ENCODE results near the gene TEKT2. TPM values are rescaled to one million over a fixed set of nuclear protein-coding genes. Genes with fewer than 3 reads are reported as not detected.

Gene TEKT2
- total RNA-seq, 1 donor from 2014 or later: 10.6 TPM

- FAIRE-seq: no peak
- peak in 1 of 2 donors; percentile 9 for DNase-seq (ENCODE audit: low spot score in 2 of 2)
These were observed 2.8 kb downstream of the TEKT2 start for GRCh38 chr1:36086529-36087232.

- DNase-seq (ENCODE audit: low spot score in 2 of 2): peak in 1 of 2 donors; percentile 29
- FAIRE-seq: no peak
These were observed 3.6 kb downstream of the TEKT2 start for GRCh38 chr1:36087233-36088123.

- FAIRE-seq (no peak), DNase-seq (ENCODE audit: low spot score in 2 of 2) (no peak)
These were observed 4.3 kb downstream of the TEKT2 start for GRCh38 chr1:36088265-36088576.

- FAIRE-seq (no peak), DNase-seq (ENCODE audit: low spot score in 2 of 2) (peak; percentile 94)
These were observed 4.9 kb downstream of the TEKT2 start, which contains the start of gene ADPRS for GRCh38 chr1:36088577-36089392. Gene ADPRS (plus strand): TSS chr1:36088892. CDS start chr1:36088905, 13 bp downstream.

- FAIRE-seq: no peak
- DNase-seq (ENCODE audit: low spot score in 2 of 2): peak in 1 of 2 donors; percentile 13
These were observed 5.7 kb downstream of the TEKT2 start for GRCh38 chr1:36089393-36090121.

- no peak for DNase-seq (ENCODE audit: low spot score in 2 of 2)
- no peak for FAIRE-seq
These were observed 7.2 kb downstream of the TEKT2 start for GRCh38 chr1:36091141-36091540.

GRCh38 chr1:36091698-36092097 is 7.8 kb downstream of the TEKT2 start:
- DNase-seq (ENCODE audit: low spot score in 2 of 2) (no peak), FAIRE-seq (no peak)

GRCh38 chr1:36092166-36092797 is 8.4 kb downstream of the TEKT2 start:
- no peak for DNase-seq (ENCODE audit: low spot score in 2 of 2)
- no peak for FAIRE-seq

GRCh38 chr1:36092798-36093185 is 8.9 kb downstream of the TEKT2 start:
- FAIRE-seq (no peak), DNase-seq (ENCODE audit: low spot score in 2 of 2) (no peak)

- no peak for FAIRE-seq
- DNase-seq (ENCODE audit: low spot score in 2 of 2): no peak
These were observed 9.3 kb downstream of the TEKT2 start for GRCh38 chr1:36093226-36093625.

GRCh38 chr1:36093929-36094328 is 10.0 kb downstream of the TEKT2 start:
- DNase-seq (ENCODE audit: low spot score in 2 of 2) (peak; percentile 51 to 74), FAIRE-seq (no peak)

GRCh38 chr1:36094621-36095061 is 10.7 kb downstream of the TEKT2 start:
- DNase-seq (ENCODE audit: low spot score in 2 of 2) (no peak), FAIRE-seq (no peak)

- no peak for FAIRE-seq
These were observed 12.0 kb downstream of the TEKT2 start for GRCh38 chr1:36095760-36096405.

GRCh38 chr1:36096500-36097432 is 12.9 kb downstream of the TEKT2 start:
- no peak for DNase-seq (ENCODE audit: low spot score in 2 of 2)

More at GRCh38 chr1:36095760-36096405, 12.0 kb downstream of the TEKT2 start:
- DNase-seq (ENCODE audit: low spot score in 2 of 2): no peak

GRCh38 chr1:36097693-36098585 is 14.0 kb downstream of the TEKT2 start:
- FAIRE-seq (no peak), DNase-seq (ENCODE audit: low spot score in 2 of 2) (no peak)

More at GRCh38 chr1:36096500-36097432, 12.9 kb downstream of the TEKT2 start:
- no peak for FAIRE-seq

GRCh38 chr1:36098650-36099365 is 14.9 kb downstream of the TEKT2 start:
- DNase-seq (ENCODE audit: low spot score in 2 of 2) (no peak), FAIRE-seq (no peak)
